Measurements from ENCODE around the gene PGLYRP3.

PGLYRP3 gene

DNA sequence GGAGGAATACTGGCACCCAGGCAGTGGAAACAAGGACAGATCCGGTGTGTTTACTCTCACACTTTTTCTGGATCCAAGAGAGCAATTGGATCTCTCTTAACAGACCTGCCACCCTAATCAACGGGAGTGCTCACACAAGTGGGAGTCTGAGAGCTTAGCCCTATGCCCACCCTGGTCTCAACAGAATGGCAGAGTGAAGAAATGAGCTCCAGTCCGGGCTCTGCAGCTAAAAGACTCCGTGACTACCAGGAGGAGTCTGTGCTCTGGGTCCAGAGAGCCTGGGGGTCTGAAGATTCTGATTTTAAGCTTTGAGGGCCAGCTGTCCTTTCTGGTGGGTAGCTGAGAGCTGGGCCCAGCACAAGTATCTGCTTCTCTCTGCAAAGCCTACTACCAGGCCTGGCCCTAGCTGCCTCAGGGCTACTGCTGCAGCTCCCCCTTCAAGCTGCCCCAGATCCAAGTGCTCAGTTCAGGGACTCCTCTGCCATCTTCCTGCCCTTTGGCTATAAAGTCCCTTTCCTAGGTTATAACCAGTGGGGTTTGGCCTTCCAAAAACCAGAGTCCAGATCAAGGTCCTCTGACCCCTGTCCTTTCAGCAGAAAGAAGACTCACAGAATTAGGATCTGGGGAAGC is 48.8 kb upstream of the PGLYRP3 start:
- no peak overlapping the region for H3K27ac ChIP-seq (ENCODE audit: extremely low read depth, low read depth, low read length)
- H3K36me3 ChIP-seq (ENCODE audit: control insufficient read depth in 2 of 2, insufficient read depth in 1 of 2, low read length in 2 of 2): no peaks in the 10 kb centered on the region
- H3K4me3 ChIP-seq (ENCODE audit: low read depth, low read length): no peak overlapping the region
- CTCF ChIA-PET: interaction anchor here (0.6 to 4.6 kb wide), 3 partner anchors 9 to 87 kb away, joined by 3 to 23 read pairs (median 3); no protein-coding TSS in a partner anchor
- POLR2A ChIA-PET: no interaction called here
- no peaks in the 10 kb centered on the region for H3K4me1 ChIP-seq (ENCODE audit: control insufficient read depth, insufficient read depth, low read length)
- H3K9me3 ChIP-seq (ENCODE audit: control insufficient read depth, insufficient read depth, low read depth, low read length): no peaks in the 10 kb centered on the region
- TF ChIP-seq, protein P1, sequence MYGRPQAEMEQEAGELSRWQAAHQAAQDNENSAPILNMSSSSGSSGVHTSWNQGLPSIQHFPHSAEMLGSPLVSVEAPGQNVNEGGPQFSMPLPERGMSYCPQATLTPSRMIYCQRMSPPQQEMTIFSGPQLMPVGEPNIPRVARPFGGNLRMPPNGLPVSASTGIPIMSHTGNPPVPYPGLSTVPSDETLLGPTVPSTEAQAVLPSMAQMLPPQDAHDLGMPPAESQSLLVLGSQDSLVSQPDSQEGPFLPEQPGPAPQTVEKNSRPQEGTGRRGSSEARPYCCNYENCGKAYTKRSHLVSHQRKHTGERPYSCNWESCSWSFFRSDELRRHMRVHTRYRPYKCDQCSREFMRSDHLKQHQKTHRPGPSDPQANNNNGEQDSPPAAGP (tag by site-specific recombination; IDR thresholded peaks at IDR 0.05): no peak
- TF ChIP-seq ZNF341 (tag by site-specific recombination; IDR thresholded peaks at IDR 0.05; ENCODE audit: low read depth) (no peak), SCRT1 (tag by site-specific recombination; IDR thresholded peaks at IDR 0.05; ENCODE audit: borderline replicate concordance) (no peak), ZNF274 (IDR thresholded peaks at IDR 0.05; ENCODE audit: low read length) (no peak), ZNF274 (tag by site-specific recombination; IDR thresholded peaks at IDR 0.05; ENCODE audit: borderline replicate concordance) (no peak), ZBTB21 (tag by site-specific recombination; IDR thresholded peaks at IDR 0.05) (no peak), ZNF266 (tag by site-specific recombination; IDR thresholded peaks at IDR 0.05; ENCODE audit: low read depth) (no peak), YY2 (tag by site-specific recombination; IDR thresholded peaks at IDR 0.05) (no peak), ZNF837 (tag by site-specific recombination; IDR thresholded peaks at IDR 0.05) (no peak), GFI1B (tag by site-specific recombination; IDR thresholded peaks at IDR 0.05) (no peak), ZNF777 (tag by site-specific recombination; IDR thresholded peaks at IDR 0.05; ENCODE audit: borderline replicate concordance) (no peak), ZNF132 (tag by site-specific recombination; IDR thresholded peaks at IDR 0.05; ENCODE audit: borderline replicate concordance) (no peak), ZNF600 (tag by site-specific recombination; IDR thresholded peaks at IDR 0.05) (no peak), RBAK (tag by site-specific recombination; IDR thresholded peaks at IDR 0.05) (no peak), ZNF623 (tag by site-specific recombination; IDR thresholded peaks at IDR 0.05) (no peak), ZNF560 (tag by site-specific recombination; IDR thresholded peaks at IDR 0.05; ENCODE audit: borderline replicate concordance) (no peak), ZXDB (tag by site-specific recombination; IDR thresholded peaks at IDR 0.05) (no peak), ZNF214 (tag by site-specific recombination; IDR thresholded peaks at IDR 0.05; ENCODE audit: borderline replicate concordance) (no peak), MYNN (tag by site-specific recombination; IDR thresholded peaks at IDR 0.05; ENCODE audit: borderline replicate concordance) (no peak)

- ChIA-PET POLR2A (no interaction called here), CTCF (interaction anchor here (0.6 to 4.6 kb wide), 3 partner anchors 8 to 547 kb away, joined by 3 to 23 read pairs (median 4); no protein-coding TSS in a partner anchor)
- Histone ChIP-seq H3K27ac (ENCODE audit: extremely low read depth, low read depth, low read length) (no peak overlapping the region), H3K36me3 (ENCODE audit: control insufficient read depth in 2 of 2, insufficient read depth in 1 of 2, low read length in 2 of 2) (no peaks in the 10 kb centered on the region), H3K9me3 (ENCODE audit: control insufficient read depth, insufficient read depth, low read depth, low read length) (no peaks in the 10 kb centered on the region), H3K4me3 (ENCODE audit: low read depth, low read length) (no peak overlapping the region), H3K4me1 (ENCODE audit: control insufficient read depth, insufficient read depth, low read length) (no peaks in the 10 kb centered on the region)
- TF ChIP-seq ZBTB1 (tag by site-specific recombination; IDR thresholded peaks at IDR 0.05) (no peak), ZNF292 (tag by site-specific recombination; IDR thresholded peaks at IDR 0.05; ENCODE audit: borderline replicate concordance, low read depth) (no peak), HOXC10 (CRISPR knock-in tag; IDR thresholded peaks at IDR 0.05) (no peak), ZNF146 (tag by site-specific recombination; IDR thresholded peaks at IDR 0.05) (no peak), ZNF112 (tag by site-specific recombination; IDR thresholded peaks at IDR 0.05) (no peak), SP2 (tag by site-specific recombination; IDR thresholded peaks at IDR 0.05) (no peak), KLF16 (tag by site-specific recombination; IDR thresholded peaks at IDR 0.05) (no peak), ZNF266 (tag by site-specific recombination; IDR thresholded peaks at IDR 0.05; ENCODE audit: low read depth) (no peak), RBAK (tag by site-specific recombination; IDR thresholded peaks at IDR 0.05) (no peak), ZNF670 (tag by site-specific recombination; IDR thresholded peaks at IDR 0.05; ENCODE audit: low read depth) (no peak), KLF7 (tag by site-specific recombination; IDR thresholded peaks at IDR 0.05; ENCODE audit: borderline replicate concordance) (no peak), ZNF24 (tag by site-specific recombination; IDR thresholded peaks at IDR 0.05) (no peak), ZNF843 (tag by site-specific recombination; IDR thresholded peaks at IDR 0.05) (no peak), ZNF354C (tag by site-specific recombination; IDR thresholded peaks at IDR 0.05; ENCODE audit: borderline replicate concordance, low read depth) (no peak), ZNF324 (tag by site-specific recombination; IDR thresholded peaks at IDR 0.05) (no peak)
- TF ChIP-seq, protein P2, sequence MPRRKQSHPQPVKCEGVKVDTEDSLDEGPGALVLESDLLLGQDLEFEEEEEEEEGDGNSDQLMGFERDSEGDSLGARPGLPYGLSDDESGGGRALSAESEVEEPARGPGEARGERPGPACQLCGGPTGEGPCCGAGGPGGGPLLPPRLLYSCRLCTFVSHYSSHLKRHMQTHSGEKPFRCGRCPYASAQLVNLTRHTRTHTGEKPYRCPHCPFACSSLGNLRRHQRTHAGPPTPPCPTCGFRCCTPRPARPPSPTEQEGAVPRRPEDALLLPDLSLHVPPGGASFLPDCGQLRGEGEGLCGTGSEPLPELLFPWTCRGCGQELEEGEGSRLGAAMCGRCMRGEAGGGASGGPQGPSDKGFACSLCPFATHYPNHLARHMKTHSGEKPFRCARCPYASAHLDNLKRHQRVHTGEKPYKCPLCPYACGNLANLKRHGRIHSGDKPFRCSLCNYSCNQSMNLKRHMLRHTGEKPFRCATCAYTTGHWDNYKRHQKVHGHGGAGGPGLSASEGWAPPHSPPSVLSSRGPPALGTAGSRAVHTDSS (tag by site-specific recombination; IDR thresholded peaks at IDR 0.05): no peak
Measured at GRCh38 chr1:153360592-153361479, 48.1 kb upstream of the PGLYRP3 start.

All from HEK293 (cell line).